Smooth muscle cell (in vitro differentiated cells): ENCODE data around the gene C12orf76. TPM values are rescaled to one million over a fixed set of nuclear protein-coding genes. Genes with fewer than 3 reads are reported as not detected.
"Not testable (repeated sequence)": the region's sequence is repeated elsewhere in the genome, so short reads cannot be mapped to it uniquely, and the experiment has no call there.

Experiments
- DNase-seq: peaks from one replicate; lab custom pipeline; 2025; ENCODE audit not compliant: unreplicated experiment; lab: John Stamatoyannopoulos, UW
- H2AFZ ChIP-seq: fragments of 200-600 bp; sonication (generic); 2 replicates; pipeline ENCODE4 v1.6.0; 2016; ENCODE audit warnings: antibody characterized with exemption, low read depth, mild to moderate bottlenecking
- H3F3A ChIP-seq: fragments of 200-600 bp; sonication (generic); 2 replicates; pipeline ENCODE4 v1.6.0; 2017; ENCODE audit warnings: antibody characterized with exemption, low read depth
- H3K27ac ChIP-seq: fragments of 200-600 bp; sonication (generic); 2 replicates; pipeline ENCODE4 v1.5.1; 2016; ENCODE audit warnings: low read depth, mild to moderate bottlenecking
- H3K27me3 ChIP-seq: fragments of 200-600 bp; sonication (generic); 2 replicates; pipeline ENCODE4 v1.6.1; 2016; ENCODE audit warnings: low read depth, mild to moderate bottlenecking
- H3K36me3 ChIP-seq: fragments of 200-600 bp; sonication (generic); 2 replicates; pipeline ENCODE4 v1.5.1; 2016; ENCODE audit warnings: low read depth
- H3K4me1 ChIP-seq: fragments of 200-600 bp; sonication (generic); 2 replicates; pipeline ENCODE4 v1.5.1; 2016; ENCODE audit warnings: low read depth
- H3K4me2 ChIP-seq: fragments of 200-600 bp; sonication (generic); 2 replicates; pipeline ENCODE4 v1.6.0; 2016; ENCODE audit warnings: mild to moderate bottlenecking
- H3K4me3 ChIP-seq: fragments of 200-600 bp; sonication (generic); 2 replicates; pipeline ENCODE4 v1.5.1; 2016; ENCODE audit warnings: mild to moderate bottlenecking
- H3K79me2 ChIP-seq: fragments of 200-600 bp; sonication (generic); 2 replicates; pipeline ENCODE4 v1.6.0; 2016; ENCODE audit warnings: low read depth, mild to moderate bottlenecking
- H3K9ac ChIP-seq: fragments of 200-600 bp; sonication (generic); 2 replicates; pipeline ENCODE4 v1.6.0; 2016; ENCODE audit warnings: low read depth
- H3K9me3 ChIP-seq: fragments of 200-600 bp; sonication (generic); replicated peaks from 2 replicates; pipeline ENCODE4 v1.5.1; 2016; ENCODE audit warnings: low read depth
- H4K20me1 ChIP-seq: fragments of 200-600 bp; sonication (generic); 2 replicates; pipeline ENCODE4 v1.6.0; 2016; ENCODE audit warnings: low read depth
- WGBS: methylation state at CpG from one replicate; pipeline ENCODE4 v1.1.7; 2016; ENCODE audit warnings: low lambda C conversion rate; 5-methylcytosine and 5-hydroxymethylcytosine counted together
- polyA plus RNA-seq: library from polyadenylated mRNA; unstranded; fragments of >200 nt; fragmentation: Nextera tagmentation; extraction: Ambion mirVana; gene quantifications from 2 replicates; pipeline ENCODE4 v1.2.1, GENCODE V29; 2016
- total RNA-seq: library from RNA; depleted of rRNA; stranded (reverse); fragments of >200 nt; gene quantifications from 2 replicates; pipeline ENCODE4 v1.2.3, GENCODE V29; 2014
- TF ChIP-seq, protein P1 (sequence below): fragments of 200-600 bp; sonication (generic); IDR thresholded peaks from 2 replicates; pipeline ENCODE4 v1.5.1; 2017; ENCODE audit warnings: borderline replicate concordance, mild to moderate bottlenecking, antibody characterized with exemption; ENCODE audit not compliant: insufficient read depth, poor library complexity, severe bottlenecking

C12orf76 gene
- total and polyA plus RNA-seq, 2 experiments from 2014 or later: 10.0 to 12.0 TPM

DNA sequence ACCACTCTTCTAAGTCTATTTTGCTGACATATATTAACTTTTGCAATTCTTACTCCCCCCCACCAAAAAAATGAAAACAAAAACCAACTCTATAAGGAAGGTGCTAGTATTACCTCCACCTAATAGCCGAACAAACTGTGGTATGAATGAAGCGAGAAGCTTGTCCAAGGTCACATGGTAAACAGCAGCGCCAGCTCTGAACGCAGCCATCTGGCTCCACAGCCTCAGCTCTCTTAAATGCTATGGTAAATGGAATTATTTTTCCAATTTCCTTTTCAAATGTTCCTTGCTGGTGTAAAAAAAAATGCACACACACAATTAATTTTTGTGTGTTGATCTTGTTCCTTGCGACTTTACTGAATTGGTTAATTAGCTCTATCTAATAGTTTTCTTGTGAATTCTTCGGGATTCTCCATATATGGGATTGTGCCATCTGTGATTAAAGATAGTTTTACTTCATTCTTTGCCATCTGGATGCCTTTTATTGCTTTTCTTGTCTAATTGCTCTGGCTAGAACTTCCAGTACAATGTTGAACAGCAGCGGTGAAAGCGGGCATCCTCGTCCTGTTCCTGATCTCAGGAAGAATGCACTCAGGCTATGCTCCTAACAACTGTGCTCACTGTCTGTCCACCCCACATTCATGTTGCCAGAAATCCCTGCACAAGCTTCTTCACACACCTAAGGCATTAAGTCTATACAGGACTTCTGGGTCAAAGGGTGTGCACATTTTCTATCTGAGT, 10.7 kb upstream of the C12orf76 start:
- Histone ChIP-seq H3K4me1 (no peaks in the 10 kb centered on the region), H3K4me3 (no peak overlapping the region), H3K4me2 (no peak overlapping the region), H3K27ac (no peak overlapping the region), H3K9me3 (no peaks in the 10 kb centered on the region), H3F3A (peaks cover 18% of the 10 kb centered on the region), H4K20me1 (no peaks in the 10 kb centered on the region), H3K27me3 (no peaks in the 10 kb centered on the region), H3K36me3 (no peaks in the 10 kb centered on the region), H3K79me2 (no peaks in the 10 kb centered on the region), H3K9ac (no peak overlapping the region), H2AFZ (no peak overlapping the region)
- 98% methylated on average over 9 of the region's 9 CpGs for WGBS
- no peak for DNase-seq
- TF ChIP-seq, protein P1, sequence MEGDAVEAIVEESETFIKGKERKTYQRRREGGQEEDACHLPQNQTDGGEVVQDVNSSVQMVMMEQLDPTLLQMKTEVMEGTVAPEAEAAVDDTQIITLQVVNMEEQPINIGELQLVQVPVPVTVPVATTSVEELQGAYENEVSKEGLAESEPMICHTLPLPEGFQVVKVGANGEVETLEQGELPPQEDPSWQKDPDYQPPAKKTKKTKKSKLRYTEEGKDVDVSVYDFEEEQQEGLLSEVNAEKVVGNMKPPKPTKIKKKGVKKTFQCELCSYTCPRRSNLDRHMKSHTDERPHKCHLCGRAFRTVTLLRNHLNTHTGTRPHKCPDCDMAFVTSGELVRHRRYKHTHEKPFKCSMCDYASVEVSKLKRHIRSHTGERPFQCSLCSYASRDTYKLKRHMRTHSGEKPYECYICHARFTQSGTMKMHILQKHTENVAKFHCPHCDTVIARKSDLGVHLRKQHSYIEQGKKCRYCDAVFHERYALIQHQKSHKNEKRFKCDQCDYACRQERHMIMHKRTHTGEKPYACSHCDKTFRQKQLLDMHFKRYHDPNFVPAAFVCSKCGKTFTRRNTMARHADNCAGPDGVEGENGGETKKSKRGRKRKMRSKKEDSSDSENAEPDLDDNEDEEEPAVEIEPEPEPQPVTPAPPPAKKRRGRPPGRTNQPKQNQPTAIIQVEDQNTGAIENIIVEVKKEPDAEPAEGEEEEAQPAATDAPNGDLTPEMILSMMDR: no peak

DNA sequence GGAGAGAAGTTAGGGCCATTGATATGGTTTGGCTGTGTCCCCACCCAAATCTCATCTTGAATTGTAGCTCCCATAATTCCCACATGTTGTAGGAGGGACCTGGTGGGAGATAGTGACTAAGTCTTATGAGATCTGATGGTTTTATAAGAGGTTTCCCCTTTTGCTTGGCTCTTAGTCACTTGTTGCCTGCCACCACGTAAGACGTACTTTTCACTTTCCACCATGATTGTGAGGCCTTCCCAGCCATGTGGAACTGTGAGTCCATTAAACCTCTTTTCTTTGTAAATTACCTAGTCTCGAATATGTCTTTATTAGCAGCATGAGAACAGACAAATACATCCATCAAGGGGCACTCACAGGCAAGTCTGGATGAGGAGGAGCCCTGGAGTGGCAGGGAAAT, 8.3 kb upstream of the C12orf76 start:
- H3K36me3 ChIP-seq, H3K9ac ChIP-seq, H4K20me1 ChIP-seq, H3K4me2 ChIP-seq, H3K4me3 ChIP-seq, H3K4me1 ChIP-seq, H2AFZ ChIP-seq, H3K27me3 ChIP-seq, DNase-seq, H3K9me3 ChIP-seq, H3K79me2 ChIP-seq: not testable (repeated sequence)
- WGBS: 77% methylated on average over 3 of the region's 3 CpGs
- Histone ChIP-seq H3K27ac (peak overlapping the region; percentile 83), H3F3A (peaks cover 18% of the 10 kb centered on the region)

DNA sequence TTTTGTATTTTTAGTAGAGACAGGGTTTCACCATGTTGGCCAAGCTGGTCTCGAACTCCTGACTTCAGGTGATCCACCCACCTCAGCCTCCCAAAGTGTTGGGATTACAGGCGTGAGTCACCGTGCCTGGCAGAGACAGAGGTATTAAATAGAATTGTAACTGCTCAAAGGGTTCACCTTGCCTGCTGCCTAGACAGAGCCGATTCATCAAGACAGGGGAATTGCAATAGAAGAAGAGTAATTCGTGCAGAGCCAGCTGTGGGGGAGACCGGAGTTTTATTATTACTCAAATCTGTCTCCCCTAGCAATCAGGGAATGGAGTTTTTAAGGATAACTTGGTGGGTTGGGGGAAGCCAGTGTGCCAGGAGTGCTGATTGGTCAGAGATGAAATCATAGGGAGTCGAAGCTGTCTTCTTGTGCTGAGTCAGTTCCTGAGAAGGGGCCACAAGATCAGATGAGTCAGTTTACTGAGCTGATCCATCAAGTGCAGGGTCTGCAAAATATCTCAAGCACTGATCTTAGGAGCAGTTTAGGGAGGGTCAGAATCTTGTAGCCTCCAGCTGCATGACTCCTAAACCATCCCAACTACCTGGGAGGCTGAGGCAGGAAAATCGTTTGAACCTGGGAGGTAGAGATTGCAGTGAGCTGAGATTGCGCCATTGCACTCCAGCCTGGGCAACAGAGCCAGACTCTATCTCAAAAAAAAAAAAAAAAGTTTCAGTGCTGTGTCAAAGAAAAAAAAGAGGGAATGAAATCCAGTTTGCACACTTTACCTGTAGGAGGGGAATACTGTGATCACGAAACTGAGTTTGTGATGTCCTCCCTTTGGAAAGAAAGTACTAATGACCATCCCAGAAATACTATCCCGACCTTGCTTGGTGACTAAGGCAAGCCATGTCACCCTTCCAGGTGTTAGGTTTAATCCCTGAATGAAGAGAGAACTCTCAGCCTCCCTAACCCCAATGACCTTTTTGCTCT, 7.3 kb upstream of the C12orf76 start:
- H3K4me3 ChIP-seq: not testable (repeated sequence)
- peak overlapping the region; percentile 22 for H3K9ac ChIP-seq

DNA sequence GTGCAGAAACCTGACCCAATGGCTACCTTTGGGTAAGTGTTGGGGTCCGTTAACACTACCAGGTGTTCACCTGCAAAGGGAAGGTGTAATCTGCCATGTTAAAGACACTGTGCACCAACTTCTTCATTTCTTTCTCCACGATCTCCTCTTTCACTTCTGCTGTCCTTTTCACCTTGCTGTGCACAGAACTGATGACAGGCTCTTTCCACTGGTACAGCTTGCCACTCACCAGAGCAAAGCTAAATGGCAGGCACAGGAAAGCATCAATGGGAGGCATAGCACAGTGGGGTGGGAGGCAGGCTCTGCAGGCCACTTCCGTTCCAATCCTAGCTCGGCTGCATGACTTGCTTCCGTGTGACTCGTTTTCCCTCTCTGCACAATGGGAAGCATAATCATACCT, 2.6 kb upstream of the C12orf76 start:
- Histone ChIP-seq H3K79me2 (peaks cover 24% of the 10 kb centered on the region), H3K9me3 (no peaks in the 10 kb centered on the region), H4K20me1 (peaks cover 8% of the 10 kb centered on the region), H3K9ac (no peak overlapping the region), H3F3A (peaks cover 9% of the 10 kb centered on the region), H3K27me3 (no peaks in the 10 kb centered on the region), H3K4me2 (no peak overlapping the region), H3K4me3 (no peak overlapping the region), H2AFZ (no peak overlapping the region), H3K4me1 (peaks cover 9% of the 10 kb centered on the region), H3K36me3 (no peaks in the 10 kb centered on the region), H3K27ac (no peak overlapping the region)
- WGBS: 84% methylated on average over 6 of the region's 6 CpGs
- TF ChIP-seq, protein P1: no peak
- DNase-seq: no peak

More for the DNA sequence above, 7.3 kb upstream of the C12orf76 start:
- peaks cover 18% of the 10 kb centered on the region for H3F3A ChIP-seq
- WGBS: 35% methylated on average over 11 of the region's 11 CpGs
- H3K79me2 ChIP-seq, H3K9me3 ChIP-seq, H2AFZ ChIP-seq, H3K4me1 ChIP-seq, DNase-seq, H3K27me3 ChIP-seq, H3K36me3 ChIP-seq, H4K20me1 ChIP-seq: not testable (repeated sequence)
- peak overlapping the region; percentile 83 for H3K27ac ChIP-seq
- H3K4me2 ChIP-seq: peak overlapping the region; percentile 56

DNA sequence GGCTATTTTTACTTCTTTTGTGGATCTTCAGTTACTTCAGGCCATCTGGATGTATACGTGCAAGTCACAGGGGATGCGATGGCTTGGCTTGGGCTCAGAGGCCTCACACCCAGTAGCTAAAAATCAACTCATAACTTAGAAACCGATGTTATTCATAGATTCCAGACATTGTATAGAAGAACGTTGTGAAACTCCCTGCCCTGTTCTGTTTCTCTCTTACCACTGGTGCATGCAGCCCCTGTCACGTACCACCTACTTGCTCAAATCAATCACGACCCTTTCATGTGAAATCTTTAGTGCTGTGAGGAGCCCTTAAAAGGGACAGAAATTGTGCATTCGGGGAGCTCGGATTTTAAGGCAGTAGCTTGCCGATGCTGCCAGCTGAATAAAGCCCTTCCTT, 1.3 kb upstream of the C12orf76 start:
- 94% methylated on average over 9 of the region's 9 CpGs for WGBS
- not testable (repeated sequence) for H3K9ac ChIP-seq, H3K36me3 ChIP-seq, H2AFZ ChIP-seq, H3K4me3 ChIP-seq, H3K27ac ChIP-seq, DNase-seq, H3F3A ChIP-seq, H4K20me1 ChIP-seq, H3K4me2 ChIP-seq, H3K4me1 ChIP-seq, H3K27me3 ChIP-seq, H3K9me3 ChIP-seq
- peaks cover 33% of the 10 kb centered on the region for H3K79me2 ChIP-seq

DNA sequence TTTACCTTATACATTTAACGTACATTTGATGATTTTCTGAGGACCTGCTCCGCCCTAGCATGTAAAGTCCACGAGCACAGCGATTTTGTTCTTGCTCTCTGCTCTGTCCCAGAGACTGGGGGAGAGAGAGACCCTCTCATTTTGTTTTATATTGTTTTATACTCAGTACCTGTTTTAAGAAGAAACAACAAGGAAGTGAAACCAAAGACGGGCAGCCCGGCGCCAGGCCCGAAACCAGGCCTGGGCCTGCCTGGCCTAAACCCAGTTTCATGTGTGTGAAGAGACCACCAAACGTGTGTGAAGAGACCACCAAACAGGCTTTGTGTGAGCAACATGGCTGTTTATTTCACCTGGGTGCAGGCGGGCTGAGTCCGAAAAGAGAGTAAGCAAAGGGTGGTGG, 712 bp upstream of the C12orf76 start:
- not testable (repeated sequence) for DNase-seq, H3K9me3 ChIP-seq, H3K27me3 ChIP-seq, H3K4me1 ChIP-seq, H3K36me3 ChIP-seq, H4K20me1 ChIP-seq, H3F3A ChIP-seq
- peak overlapping the region; percentile 82 for H2AFZ ChIP-seq
- peak overlapping the region; percentile 97 for H3K4me2 ChIP-seq
- WGBS: 93% methylated on average over 11 of the region's 11 CpGs
- peak overlapping the region; percentile 81 for H3K4me3 ChIP-seq
- H3K79me2 ChIP-seq: peaks cover 33% of the 10 kb centered on the region
- peak overlapping the region; percentile 70 for H3K27ac ChIP-seq
- peak overlapping the region; percentile 59 for H3K9ac ChIP-seq
